Fibroblast of the aortic adventitia (primary cell): ENCODE results near the gene PRDX2. TPM values are rescaled to one million over a fixed set of nuclear protein-coding genes. Genes with fewer than 3 reads are reported as not detected.
A peak's percentile ranks its signal among the peaks of the same experiment; 100 is the strongest.
"Not testable (repeated sequence)": the region's sequence is repeated elsewhere in the genome, so short reads cannot be mapped to it uniquely, and the experiment has no call there.

ENCODE experiments used
- DNase-seq: peaks from one replicate; pipeline ENCODE4 v3.0.0-alpha.2; 2010; ENCODE audit warnings: low read depth
- H3K4me3 ChIP-seq: 2 replicates; pipeline ENCODE4 v1.5.1; 2011; ENCODE audit warnings: low read depth, mild to moderate bottlenecking, control low read depth, low read length, moderate library complexity
- CTCF ChIP-seq: IDR thresholded peaks from 2 replicates; pipeline ENCODE4 v1.5.1; 2011; ENCODE audit warnings: mild to moderate bottlenecking, low read length, control low read depth, inconsistent platforms; ENCODE audit not compliant: insufficient read depth
- total RNA-seq: library from RNA; depleted of rRNA; stranded (reverse); fragments of >200 nt; gene quantifications from 2 replicates; pipeline ENCODE4 v1.2.3, GENCODE V29; 2012; ENCODE audit warnings: low replicate concordance

Gene PRDX2
- total RNA-seq, 1 donor = 163 TPM

GRCh38 chr19:12821761-12822160 lies 20.2 kb upstream of the PRDX2 start:
- TF ChIP-seq CTCF = no peak
- DNase-seq = no peak
- H3K4me3 ChIP-seq = no peak overlapping the region

DNA sequence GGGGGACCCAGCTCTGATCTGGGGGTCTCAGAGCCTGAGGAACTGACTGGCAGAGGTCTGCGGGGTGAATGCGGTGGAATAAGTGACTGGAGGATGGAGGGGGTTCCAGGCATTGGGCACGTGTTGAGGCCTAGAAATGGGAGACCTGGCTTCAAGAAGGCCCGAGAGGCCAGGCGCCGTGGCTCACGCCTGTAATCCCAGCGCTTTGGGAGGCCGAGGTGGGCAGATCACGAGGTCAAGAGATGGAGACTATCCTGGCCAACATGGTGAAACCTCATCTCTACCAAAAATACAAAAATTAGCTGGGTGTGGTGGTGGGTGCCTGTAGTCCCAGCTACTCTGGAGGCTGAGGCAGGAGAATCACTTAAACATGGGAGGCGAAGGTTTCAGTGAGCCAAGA lies 16.2 kb upstream of the PRDX2 start:
- not testable (repeated sequence) for H3K4me3 ChIP-seq, DNase-seq

DNA sequence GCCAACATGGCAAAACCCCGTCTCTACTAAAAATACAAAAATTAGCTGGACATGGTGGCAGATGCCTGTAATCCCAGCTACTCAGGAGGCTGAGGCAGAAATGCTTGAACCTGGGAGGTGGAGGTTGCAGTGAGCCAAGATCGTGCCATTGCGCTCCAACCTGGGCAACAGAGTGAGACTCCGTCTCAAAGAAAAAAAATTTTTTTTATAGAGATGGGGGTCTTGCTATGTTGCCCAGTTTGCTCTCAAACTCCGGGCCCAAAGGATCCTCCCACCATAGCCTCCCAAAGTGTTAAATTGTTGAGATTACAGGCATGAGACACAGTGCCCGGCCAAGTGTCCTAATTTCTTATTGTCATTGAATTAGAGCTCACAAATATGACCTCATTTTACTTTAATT lies 15.6 kb upstream of the PRDX2 start:
- H3K4me3 ChIP-seq, DNase-seq: not testable (repeated sequence)

- DNase-seq = no peak
- TF ChIP-seq CTCF = no peak
- no peak overlapping the region for H3K4me3 ChIP-seq
These were observed 13.5 kb upstream of the PRDX2 start for GRCh38 chr19:12815088-12815487.

DNA sequence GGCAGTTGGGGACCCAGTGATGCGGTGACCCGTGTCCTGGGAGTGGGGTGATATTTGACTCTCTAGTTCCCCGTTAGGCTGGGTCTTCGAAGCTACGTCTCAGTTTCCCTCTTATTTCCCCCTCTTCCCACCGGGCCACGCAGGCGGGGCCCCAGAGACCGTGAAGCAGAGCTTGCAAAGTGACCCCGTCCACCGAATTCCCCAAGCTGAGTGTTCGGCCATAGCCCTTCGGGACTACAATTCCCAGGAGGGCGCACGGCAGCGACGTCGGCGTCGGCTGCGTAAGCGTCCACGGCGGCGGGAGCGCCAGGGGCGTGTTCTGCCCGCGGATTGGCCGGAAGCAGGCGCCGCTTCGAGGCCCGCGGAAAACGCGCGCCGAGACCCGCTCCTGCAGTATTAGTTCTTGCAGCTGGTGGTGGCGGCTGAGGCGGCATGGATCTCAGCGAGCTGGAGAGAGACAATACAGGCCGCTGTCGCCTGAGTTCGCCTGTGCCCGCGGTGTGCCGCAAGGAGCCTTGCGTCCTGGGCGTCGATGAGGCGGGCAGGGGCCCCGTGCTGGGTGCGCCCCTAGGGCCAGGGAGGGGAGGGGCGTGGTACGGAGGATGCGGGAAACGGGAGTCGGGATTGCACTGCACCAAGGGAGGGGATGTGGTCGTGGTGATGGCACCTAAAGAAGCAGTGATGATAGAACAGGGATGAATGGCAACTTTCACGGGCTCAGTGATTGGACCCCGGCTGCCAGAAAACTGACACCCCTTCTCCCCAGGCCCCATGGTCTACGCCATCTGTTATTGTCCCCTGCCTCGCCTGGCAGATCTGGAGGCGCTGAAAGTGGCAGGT lies 4.9 kb upstream of the PRDX2 start, which contains the start of gene RNASEH2A:
TSS of gene RNASEH2A (plus strand) at position 343 of the 840 bp plus-strand sequence. CDS start at position 433, 90 bp downstream.
- H3K4me3 ChIP-seq = peak within 1 kb of the TSS; percentile 85
- TF ChIP-seq CTCF = no peak
- peak; percentile 89 for DNase-seq

DNA sequence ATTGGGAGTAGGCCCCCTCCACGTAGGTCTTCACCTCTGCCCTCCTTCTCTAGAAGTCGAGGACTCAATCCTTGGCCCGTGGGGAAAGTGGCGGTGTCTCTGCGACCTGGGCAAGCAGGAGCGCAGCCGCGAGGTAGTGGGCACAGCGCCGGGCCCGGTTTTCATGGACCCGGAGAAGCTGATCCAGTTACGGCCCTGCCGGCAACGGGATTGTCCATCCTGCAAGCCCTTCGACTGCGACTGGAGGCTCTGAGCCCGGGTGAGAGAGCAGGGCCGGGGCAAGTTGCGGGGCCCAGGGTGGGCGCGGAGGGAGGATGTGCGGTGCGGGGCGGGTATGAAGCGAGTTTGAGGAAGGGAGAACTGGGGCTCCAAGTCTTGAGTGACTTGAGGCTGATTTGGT lies 2.5 kb upstream of the PRDX2 start:
- no peak for TF ChIP-seq CTCF
- no peak overlapping the region for H3K4me3 ChIP-seq
- DNase-seq = no peak

GRCh38 chr19:12802267-12803106 lies 887 bp upstream of the PRDX2 start:
- H3K4me3 ChIP-seq = peak overlapping the region; percentile 94
- peak; percentile 18 for TF ChIP-seq CTCF
- no peak for DNase-seq
